B cell (primary cell): ENCODE results near the gene DLX2. TPM values are rescaled to one million over a fixed set of nuclear protein-coding genes. Genes with fewer than 3 reads are reported as not detected.

Experiments used
- ATAC-seq: fragments of 200-7000 bp; cut with Tn5 transposase; one replicate; pipeline ENCODE4 v1.10.0; 2021; ENCODE audit warnings: low read depth, mild to moderate bottlenecking, moderate number of reproducible peaks, moderate library complexity
- CTCF ChIA-PET: fragments of 350-600 bp; sonication (Branson Sonifier 250); formaldehyde crosslinking; loops from one replicate; lab custom pipeline; 2021; ENCODE audit warnings: antibody characterized with exemption, inconsistent platforms; lab: Charles Lee
- POLR2A ChIA-PET: fragments of 350-600 bp; sonication (Branson Sonifier 250); formaldehyde crosslinking; loops from one replicate; lab custom pipeline; 2021; ENCODE audit warnings: antibody characterized with exemption; lab: Charles Lee
- DNase-seq: peaks from one replicate; pipeline ENCODE4 v3.0.0; 2013
- H2AFZ ChIP-seq: 2 replicates; pipeline ENCODE4 v1.6.1; 2012; ENCODE audit warnings: mild to moderate bottlenecking, low read depth, low read length; ENCODE audit not compliant: insufficient read depth, poor library complexity, severe bottlenecking
- H3K27ac ChIP-seq, 2 donors: 1 replicate in 1 of 2; 2 replicates in 1 of 2; pipeline ENCODE4 v1.5.1; 2012 to 2013; ENCODE audit warnings: low read length in 2 of 2, mild to moderate bottlenecking in 2 of 2, moderate library complexity in 1 of 2
- H3K27me3 ChIP-seq, 4 experiments: fragments of 200-600 bp in 1 of 4; sonication (generic) in 1 of 4; replicated peaks in 1 of 4; 1 replicate in 2 of 4; 2 replicates in 2 of 4; pipeline versions ENCODE4 v1.6.1 to v1.7.0; 2013 to 2016; ENCODE audit warnings: low read length in 3 of 4, mild to moderate bottlenecking in 2 of 4, mixed read lengths in 1 of 4, moderate library complexity in 1 of 4; ENCODE audit not compliant: insufficient read depth in 4 of 4, control insufficient read depth in 3 of 4; ENCODE audit errors: control extremely low read depth in 1 of 4
- H3K36me3 ChIP-seq, 2 experiments: replicated peaks in 1 of 2; 1 replicate in 1 of 2; 2 replicates in 1 of 2; pipeline versions ENCODE4 v1.6.1 to v1.7.1; 2013; ENCODE audit warnings: low read length in 1 of 2; ENCODE audit not compliant: insufficient read depth in 2 of 2, control insufficient read depth in 1 of 2; ENCODE audit errors: control extremely low read depth in 1 of 2, extremely low read depth in 1 of 2
- H3K4me1 ChIP-seq, 2 donors: fragments of 200-600 bp in 1 of 2; sonication (generic) in 1 of 2; 1 replicate in 1 of 2; 2 replicates in 1 of 2; pipeline versions ENCODE4 v1.5.1 to v1.6.1; 2013 to 2017; ENCODE audit warnings: low read length in 2 of 2; ENCODE audit not compliant: control insufficient read depth in 2 of 2, insufficient read depth in 2 of 2
- H3K4me2 ChIP-seq: replicated peaks from 2 replicates; pipeline ENCODE3; 2012; ENCODE audit warnings: mild to moderate bottlenecking, low read depth, low read length; ENCODE audit not compliant: poor library complexity, severe bottlenecking
- H3K4me3 ChIP-seq, 5 experiments: fragments of 200-600 bp in 1 of 5; sonication (generic) in 1 of 5; 1 replicate in 3 of 5; 2 replicates in 2 of 5; pipeline versions ENCODE4 v1.5.1 to v1.7.0; 2011 to 2016; ENCODE audit warnings: low read length in 4 of 5, mild to moderate bottlenecking in 4 of 5, low read depth in 2 of 5, control low read depth in 1 of 5, moderate library complexity in 1 of 5; ENCODE audit not compliant: insufficient read depth in 1 of 5; ENCODE audit errors: control extremely low read depth in 1 of 5, extremely low read depth in 1 of 5
- H3K79me2 ChIP-seq: fragments of 200-600 bp; sonication (generic); one replicate; pipeline ENCODE4 v1.6.0; 2016; ENCODE audit warnings: low read length; ENCODE audit not compliant: control insufficient read depth, insufficient read depth
- H3K9ac ChIP-seq: fragments of 200-600 bp; sonication (generic); 2 replicates; pipeline ENCODE4 v1.6.1; 2017; ENCODE audit warnings: mild to moderate bottlenecking, low read length, moderate library complexity
- H3K9me3 ChIP-seq, 3 donors: one replicate each; pipeline versions ENCODE4 v1.6.1 to v1.7.1; 2013; ENCODE audit warnings: low read length in 2 of 3; ENCODE audit not compliant: control insufficient read depth in 2 of 3, insufficient read depth in 1 of 3; ENCODE audit errors: control extremely low read depth in 1 of 3
- H4K20me1 ChIP-seq: 2 replicates; pipeline ENCODE4 v1.6.0; 2012; ENCODE audit warnings: mild to moderate bottlenecking, low read length; ENCODE audit not compliant: insufficient read depth, control insufficient read depth, poor library complexity, severe bottlenecking
- H3K27ac Mint-ChIP-seq: one replicate; pipeline ENCODE4 v1.8.0; 2021; ENCODE audit warnings: mixed read lengths
- H3K27me3 Mint-ChIP-seq: one replicate; pipeline ENCODE4 v1.8.0; 2021; ENCODE audit warnings: mixed read lengths
- H3K4me1 Mint-ChIP-seq: one replicate; pipeline ENCODE4 v1.8.0; 2021; ENCODE audit warnings: mixed read lengths
- H3K4me3 Mint-ChIP-seq: one replicate; pipeline ENCODE4 v1.8.0; 2021; ENCODE audit warnings: mixed read lengths
- H3K9me3 Mint-ChIP-seq: one replicate; pipeline ENCODE4 v1.8.0; 2022; ENCODE audit warnings: mixed read lengths; ENCODE audit not compliant: insufficient read depth
- CTCF ChIP-seq: fragments of 200-600 bp; IDR thresholded peaks from one replicate; pipeline ENCODE4 v1.8.0; 2022; ENCODE audit warnings: antibody characterized with exemption, mild to moderate bottlenecking
- EZH2 ChIP-seq: IDR thresholded peaks from 2 replicates; pipeline ENCODE4 v1.6.1; 2012; ENCODE audit warnings: borderline replicate concordance, low read depth, mild to moderate bottlenecking, moderate library complexity, low read length; ENCODE audit not compliant: insufficient read depth, poor library complexity, severe bottlenecking
- WGBS: methylation state at CpG from one replicate; pipeline ENCODE4 v1.1.5; 2013; ENCODE audit warnings: missing lambda C conversion rate; ENCODE audit not compliant: insufficient coverage; 5-methylcytosine and 5-hydroxymethylcytosine counted together
- intact Hi-C: fragments of 100-400 bp; cut with micrococcal nuclease; formaldehyde crosslinking; loops from one replicate; pipeline ENCODE4 v1.10.0; 2022
- polyA plus RNA-seq: library from polyadenylated mRNA; depleted of rRNA; stranded (reverse); fragments of >200 nt; gene quantifications from 2 replicates; pipeline ENCODE4 v1.2.3, GENCODE V29; 2012
- total RNA-seq, 2 donors: library from RNA; stranded (reverse); fragments of 120-200 nt in 1 of 2; gene quantifications; 1 replicate in 1 of 2; 2 replicates in 1 of 2; pipeline versions ENCODE4 v1.2.3 to v1.2.4, GENCODE V29; 2013 to 2022

DLX2 gene
- total and polyA plus RNA-seq, 2 donors (not counting 1 experiment from before 2014, with no cell fraction given), result 0.13 to 0.52 TPM

- DNase-seq, result no peak
- no peak overlapping the region for H3K4me2 ChIP-seq
- Mint-ChIP-seq H3K9me3 (no peaks in the 10 kb centered on the region), H3K4me3 (no peak overlapping the region), H3K27me3 (peaks cover 4% of the 10 kb centered on the region), H3K4me1 (no peaks in the 10 kb centered on the region), H3K27ac (no peak overlapping the region)
- intact Hi-C loops, result loop anchor here (5.0 kb wide), 1 partner anchor 316 kb away; no protein-coding TSS in a partner anchor
- no peaks in the 10 kb centered on the region for H3K36me3 ChIP-seq
- ChIA-PET CTCF (interaction anchor here (0.6 to 3.9 kb wide), 7 partner anchors 8 to 451 kb away, joined by 3 to 18 read pairs (median 6); no protein-coding TSS in a partner anchor), POLR2A (no interaction called here)
- H4K20me1 ChIP-seq, result no peaks in the 10 kb centered on the region
- no peaks in the 10 kb centered on the region for H3K9me3 ChIP-seq
- no peaks in the 10 kb centered on the region for H3K4me1 ChIP-seq
- no peaks in the 10 kb centered on the region for H3K79me2 ChIP-seq
- ATAC-seq, result no peak
- H3K4me3 ChIP-seq, result no peak overlapping the region
- H3K27me3 ChIP-seq, result no peaks in the 10 kb centered on the region
- H3K9ac ChIP-seq, result no peak overlapping the region
- no peak overlapping the region for H2AFZ ChIP-seq
- H3K27ac ChIP-seq, result no peak overlapping the region
- TF ChIP-seq EZH2 (no peak), CTCF (no peak)
Observed at GRCh38 chr2:172128484-172128883, 25.8 kb upstream of the DLX2 start.

DNA sequence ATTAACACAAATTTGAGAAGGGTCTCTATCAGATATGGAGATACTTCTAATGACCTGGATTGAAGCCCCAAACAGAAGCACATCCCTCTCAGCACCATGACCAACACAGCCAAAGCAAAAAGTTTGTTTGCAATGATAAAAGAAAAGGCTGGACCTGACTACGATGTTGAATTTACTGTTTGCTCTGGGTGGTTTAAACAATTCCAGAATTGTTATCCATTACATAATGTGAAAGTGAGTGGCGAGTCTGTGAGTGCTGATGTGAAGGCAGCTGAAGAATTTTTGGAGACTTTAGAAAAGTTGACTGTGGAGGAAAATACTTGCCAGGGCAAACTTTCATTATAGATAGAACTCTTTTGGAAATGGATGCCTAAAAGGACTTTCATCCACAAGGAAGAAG is 17.4 kb upstream of the DLX2 start:
- ATAC-seq (no peak), DNase-seq (no peak)
- Histone ChIP-seq H3K27ac (no peak overlapping the region), H3K27me3 (peaks cover 0 to 7% (median 5%) of the 10 kb centered on the region in 4 experiments), H3K36me3 (no peaks in the 10 kb centered on the region), H3K9me3 (no peaks in the 10 kb centered on the region), H2AFZ (no peak overlapping the region), H3K9ac (no peak overlapping the region), H3K79me2 (no peaks in the 10 kb centered on the region), H3K4me1 (no peaks in the 10 kb centered on the region), H4K20me1 (no peaks in the 10 kb centered on the region), H3K4me3 (no peak overlapping the region), H3K4me2 (no peak overlapping the region)
- H3K4me1 Mint-ChIP-seq, result no peaks in the 10 kb centered on the region
- no CpG with 5 or more reads among the region's 2 CpGs for WGBS
- TF ChIP-seq CTCF (no peak), EZH2 (no peak)
- CTCF ChIA-PET, result interaction anchor here (0.6 kb wide), 1 partner anchor 518 kb away, joined by 3 read pairs; no protein-coding TSS in a partner anchor
- intact Hi-C loops, result no loop called here
- H3K27ac Mint-ChIP-seq, result no peak overlapping the region
- POLR2A ChIA-PET, result no interaction called here
- peaks cover 21% of the 10 kb centered on the region for H3K27me3 Mint-ChIP-seq
- no peak overlapping the region for H3K4me3 Mint-ChIP-seq
- H3K9me3 Mint-ChIP-seq, result no peaks in the 10 kb centered on the region
